ENCODE measurements around the gene APOL5.

DNA sequence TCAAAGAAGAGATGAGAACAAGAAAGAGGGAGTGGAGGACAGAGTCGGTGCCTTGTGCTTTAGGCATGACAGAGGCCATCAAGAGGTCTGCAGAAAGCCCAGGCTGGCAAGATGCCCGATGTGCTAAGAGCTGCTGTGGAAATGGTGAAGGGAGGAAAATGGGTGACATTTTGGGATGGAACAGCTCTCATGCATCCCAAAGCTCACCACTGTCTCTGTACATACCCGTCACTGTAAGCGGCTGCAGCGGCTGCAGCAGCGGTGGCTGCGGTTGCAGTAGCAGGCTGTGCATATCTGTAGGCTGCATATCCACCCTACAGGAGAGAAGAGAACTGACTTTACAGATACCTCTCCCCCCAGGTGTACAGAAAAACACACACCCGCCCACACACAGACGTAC, 28.6 kb downstream of the APOL5 start:
- TF ChIP-seq, protein P1, sequence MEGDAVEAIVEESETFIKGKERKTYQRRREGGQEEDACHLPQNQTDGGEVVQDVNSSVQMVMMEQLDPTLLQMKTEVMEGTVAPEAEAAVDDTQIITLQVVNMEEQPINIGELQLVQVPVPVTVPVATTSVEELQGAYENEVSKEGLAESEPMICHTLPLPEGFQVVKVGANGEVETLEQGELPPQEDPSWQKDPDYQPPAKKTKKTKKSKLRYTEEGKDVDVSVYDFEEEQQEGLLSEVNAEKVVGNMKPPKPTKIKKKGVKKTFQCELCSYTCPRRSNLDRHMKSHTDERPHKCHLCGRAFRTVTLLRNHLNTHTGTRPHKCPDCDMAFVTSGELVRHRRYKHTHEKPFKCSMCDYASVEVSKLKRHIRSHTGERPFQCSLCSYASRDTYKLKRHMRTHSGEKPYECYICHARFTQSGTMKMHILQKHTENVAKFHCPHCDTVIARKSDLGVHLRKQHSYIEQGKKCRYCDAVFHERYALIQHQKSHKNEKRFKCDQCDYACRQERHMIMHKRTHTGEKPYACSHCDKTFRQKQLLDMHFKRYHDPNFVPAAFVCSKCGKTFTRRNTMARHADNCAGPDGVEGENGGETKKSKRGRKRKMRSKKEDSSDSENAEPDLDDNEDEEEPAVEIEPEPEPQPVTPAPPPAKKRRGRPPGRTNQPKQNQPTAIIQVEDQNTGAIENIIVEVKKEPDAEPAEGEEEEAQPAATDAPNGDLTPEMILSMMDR (IDR thresholded peaks at IDR 0.05; ENCODE audit: insufficient read depth, low read length): no peak
- TF ChIP-seq POLR2AphosphoS5 (IDR thresholded peaks at IDR 0.05; ENCODE audit: low read depth): no peak

All from HL-60 (cell line).